Measurements from ENCODE around the gene CTDSPL.

The CTDSPL gene

GRCh38 chr3:37913522-37913921 is 51.8 kb downstream of the CTDSPL start:
- no peak for DNase-seq (ENCODE audit: low read depth)

GRCh38 chr3:37916685-37917084 is 55.0 kb downstream of the CTDSPL start:
- DNase-seq (ENCODE audit: low read depth) = no peak

- DNase-seq (ENCODE audit: low read depth) = no peak
Measured at GRCh38 chr3:37918627-37919026, 56.9 kb downstream of the CTDSPL start.

GRCh38 chr3:37920156-37920699 is 58.5 kb downstream of the CTDSPL start:
- no peak for DNase-seq (ENCODE audit: low read depth)

- DNase-seq (ENCODE audit: low read depth) = no peak
Measured at GRCh38 chr3:37921025-37921424, 59.3 kb downstream of the CTDSPL start.

GRCh38 chr3:37922721-37923568 is 61.3 kb downstream of the CTDSPL start:
- peak; percentile 58 for DNase-seq (ENCODE audit: low read depth)

- no peak for DNase-seq (ENCODE audit: low read depth)
Measured at GRCh38 chr3:37923569-37924040, 61.9 kb downstream of the CTDSPL start.

- peak; percentile 33 for DNase-seq (ENCODE audit: low read depth)
Measured at GRCh38 chr3:37924453-37924852, 62.8 kb downstream of the CTDSPL start.

- DNase-seq (ENCODE audit: low read depth) = no peak
Measured at GRCh38 chr3:37925157-37925556, 63.5 kb downstream of the CTDSPL start.

GRCh38 chr3:37926611-37927010 is 64.9 kb downstream of the CTDSPL start:
- DNase-seq (ENCODE audit: low read depth) = no peak

GRCh38 chr3:37930495-37930894 is 68.8 kb downstream of the CTDSPL start:
- no peak for DNase-seq (ENCODE audit: low read depth)

GRCh38 chr3:37932505-37932904 is 70.8 kb downstream of the CTDSPL start:
- no peak for DNase-seq (ENCODE audit: low read depth)

GRCh38 chr3:37934631-37935289 is 73.1 kb downstream of the CTDSPL start:
- peak; percentile 23 for DNase-seq (ENCODE audit: low read depth)

GRCh38 chr3:37935290-37935668 is 73.6 kb downstream of the CTDSPL start:
- DNase-seq (ENCODE audit: low read depth) = peak; percentile 55

GRCh38 chr3:37935756-37936666 is 74.3 kb downstream of the CTDSPL start:
- peak; percentile 96 for DNase-seq (ENCODE audit: low read depth)

GRCh38 chr3:37937156-37937555 is 75.5 kb downstream of the CTDSPL start:
- DNase-seq (ENCODE audit: low read depth) = no peak

- DNase-seq (ENCODE audit: low read depth) = no peak
Measured at GRCh38 chr3:37938011-37938410, 76.3 kb downstream of the CTDSPL start.

- DNase-seq (ENCODE audit: low read depth) = peak; percentile 12
Measured at GRCh38 chr3:37940242-37940908, 78.7 kb downstream of the CTDSPL start.

GRCh38 chr3:37941608-37942508 is 80.2 kb downstream of the CTDSPL start:
- no peak for DNase-seq (ENCODE audit: low read depth)

- no peak for DNase-seq (ENCODE audit: low read depth)
Measured at GRCh38 chr3:37942646-37943045, 81.0 kb downstream of the CTDSPL start.

Data from fibroblast of gingiva (primary cell).